SH-SY5Y (cell line): Measurements from ENCODE around the gene SPC25.

Experiments
- GATA2 ChIP-seq: IDR thresholded peaks from 2 replicates; pipeline ENCODE4 v1.6.1; 2011; ENCODE audit warnings: mild to moderate bottlenecking, low read depth, low read length
- GATA3 ChIP-seq: IDR thresholded peaks from 2 replicates; pipeline ENCODE4 v1.6.1; 2011; ENCODE audit warnings: low read depth, mild to moderate bottlenecking, low read length, moderate library complexity

Gene SPC25

DNA sequence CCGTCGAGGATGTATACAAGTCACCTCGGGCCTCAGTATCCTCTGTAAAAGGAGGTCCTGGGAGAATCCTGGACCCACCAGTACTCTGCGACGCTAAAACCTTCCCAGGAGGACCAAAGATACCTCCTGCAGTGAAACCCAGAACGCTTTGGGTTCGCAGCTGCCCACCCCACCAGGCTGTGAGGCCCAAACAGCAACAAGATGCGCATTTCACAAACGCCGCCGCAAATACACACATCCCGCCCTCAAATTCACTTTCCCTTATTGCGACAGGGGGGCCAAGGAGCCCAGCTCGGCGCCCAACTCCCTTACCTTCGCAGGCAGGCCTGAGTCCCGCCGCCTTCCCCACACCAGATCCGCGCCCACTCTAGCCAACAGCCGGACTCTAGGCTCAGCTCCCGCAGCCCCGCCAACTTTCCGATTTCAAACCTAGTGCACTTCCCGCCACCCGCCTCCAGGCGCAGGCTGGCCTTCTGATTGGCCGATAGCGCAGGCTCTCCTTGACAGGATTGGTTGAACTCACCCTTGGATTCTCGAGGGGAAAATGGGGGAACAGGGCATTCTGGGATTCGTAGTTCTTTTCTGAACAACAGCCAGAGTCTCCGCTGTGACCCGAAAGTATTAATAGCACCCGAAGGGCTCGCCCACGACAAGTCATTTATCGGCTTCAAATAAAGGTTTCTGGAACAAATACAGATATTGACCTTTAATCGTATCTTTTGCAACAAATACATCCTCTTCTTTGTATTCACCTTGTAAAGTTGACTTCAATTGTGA, at the start of gene SPC25:
TSS of gene SPC25 (minus strand) at position 425 of the 777 bp plus-strand sequence. CDS start 911 bp downstream, outside the sequence.
- no peak for TF ChIP-seq GATA2
- no peak for TF ChIP-seq GATA3

GRCh38 chr2:168939918-168940317, 49.7 kb upstream of the SPC25 start:
- TF ChIP-seq GATA3 (no peak), GATA2 (no peak)

- TF ChIP-seq GATA3 (no peak), GATA2 (no peak)
These were observed 48.8 kb upstream of the SPC25 start for GRCh38 chr2:168939061-168939460.

DNA sequence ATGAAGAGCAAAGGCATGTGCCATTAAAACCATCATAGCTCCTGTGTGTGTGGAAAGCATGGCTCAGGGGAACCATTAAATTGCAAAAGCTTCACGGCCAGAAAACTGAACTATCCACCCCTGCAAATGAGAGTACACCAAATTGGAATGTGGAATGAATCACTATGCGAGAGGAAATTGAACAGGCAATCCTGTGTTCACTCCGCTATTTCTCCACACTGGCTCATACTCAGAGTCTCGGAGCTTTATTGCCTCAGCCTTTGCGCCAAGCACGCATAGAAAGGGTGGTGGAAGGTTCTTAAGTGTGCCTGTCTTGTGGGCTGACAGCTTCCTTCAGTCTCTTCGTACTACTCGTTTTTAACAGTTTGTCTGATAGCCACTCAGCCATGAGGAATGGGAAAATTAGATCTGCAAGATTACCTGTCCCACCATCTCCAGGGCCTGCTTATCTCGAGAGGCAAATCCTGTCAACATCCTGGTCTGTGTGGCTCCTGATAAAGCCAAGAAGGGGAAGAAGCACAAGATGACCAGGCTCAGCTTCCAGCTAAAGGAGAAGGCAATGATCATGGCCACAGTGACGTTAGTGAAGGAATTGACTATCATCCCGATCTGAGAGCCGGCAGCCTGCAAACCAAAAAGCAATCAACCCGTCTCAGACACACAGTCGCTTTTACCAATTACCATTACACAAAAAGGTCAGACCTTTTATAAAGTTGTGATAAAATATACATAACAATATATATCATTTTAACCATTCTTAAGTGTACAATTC, 45.8 kb upstream of the SPC25 start:
- TF ChIP-seq GATA3 (no peak), GATA2 (no peak)

DNA sequence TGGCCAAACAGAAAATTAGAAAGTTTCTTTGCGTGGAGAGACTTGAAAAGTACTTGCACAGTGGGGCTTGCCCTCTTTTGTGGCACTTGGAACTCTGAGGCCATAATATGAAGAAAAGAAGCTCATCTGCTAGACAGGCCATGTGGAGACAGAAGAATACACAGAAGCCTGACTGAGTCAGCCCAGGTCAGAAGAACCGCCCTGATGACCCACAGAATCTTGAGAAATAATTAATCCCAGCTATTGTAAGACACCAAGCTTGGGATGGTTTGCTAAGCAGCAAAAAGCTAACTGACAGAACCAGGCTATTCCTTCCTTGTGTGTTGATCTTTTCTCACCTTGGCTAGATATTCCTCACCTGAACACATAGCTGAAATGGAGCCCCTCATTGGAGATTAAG, 44.6 kb upstream of the SPC25 start:
- no peak for TF ChIP-seq GATA3
- TF ChIP-seq GATA2, result no peak

DNA sequence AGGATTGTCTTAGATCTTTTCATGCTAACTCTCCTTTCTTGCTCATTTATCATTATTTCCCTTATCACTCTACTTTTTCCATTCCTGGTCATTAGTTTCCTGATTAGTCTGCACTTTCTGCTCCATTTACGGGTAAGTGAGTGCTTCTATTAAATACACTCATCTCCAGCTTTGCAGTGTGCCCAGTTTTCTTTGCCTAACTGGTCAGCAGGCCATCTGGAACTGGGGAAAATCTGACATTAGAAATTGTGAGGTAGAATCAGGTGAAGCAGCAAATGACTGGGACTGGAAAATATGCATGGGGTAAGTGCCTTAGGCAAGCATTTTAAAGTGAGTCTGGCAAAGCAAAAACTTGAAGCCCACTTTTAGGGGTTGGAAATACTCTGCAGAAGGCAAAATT, 40.0 kb upstream of the SPC25 start:
- TF ChIP-seq GATA3 (no peak), GATA2 (no peak)

- TF ChIP-seq GATA3, result no peak
- no peak for TF ChIP-seq GATA2
These were observed 38.8 kb upstream of the SPC25 start for GRCh38 chr2:168929031-168929430.

GRCh38 chr2:168928113-168928831, 38.0 kb upstream of the SPC25 start:
- no peak for TF ChIP-seq GATA2
- TF ChIP-seq GATA3, result no peak

- TF ChIP-seq GATA2 (no peak), GATA3 (no peak)
These were observed 36.6 kb upstream of the SPC25 start for GRCh38 chr2:168926621-168927386.

- TF ChIP-seq GATA2, result no peak
- TF ChIP-seq GATA3, result no peak
These were observed 30.4 kb upstream of the SPC25 start for GRCh38 chr2:168920504-168921157.

GRCh38 chr2:168916331-168916675, 26.1 kb upstream of the SPC25 start:
- TF ChIP-seq GATA3 (no peak), GATA2 (no peak)

- no peak for TF ChIP-seq GATA3
- no peak for TF ChIP-seq GATA2
These were observed 25.5 kb upstream of the SPC25 start for GRCh38 chr2:168915441-168916330.
